WTC11 (cell line): ENCODE data around the gene AQP7. TPM values are rescaled to one million over a fixed set of nuclear protein-coding genes. Genes with fewer than 3 reads are reported as not detected.
A peak's percentile ranks its signal among the peaks of the same experiment; 100 is the strongest.

Experiments
- ATAC-seq: fragments of 200-7000 bp; cut with Tn5 transposase; 2 replicates; pipeline ENCODE4 v1.10.0; 2021; ENCODE audit warnings: mild to moderate bottlenecking, moderate library complexity
- CTCF ChIA-PET: fragments of 300-600 bp; sonication (Branson Sonifier 250); formaldehyde crosslinking; loops from one replicate; lab custom pipeline; 2021; ENCODE audit warnings: antibody characterized with exemption; lab: Charles Lee
- POLR2A ChIA-PET: fragments of 350-600 bp; sonication (Branson Sonifier 250); formaldehyde crosslinking; loops from one replicate; lab custom pipeline; 2021; ENCODE audit warnings: antibody characterized with exemption; lab: Charles Lee
- DNase-seq: peaks from one replicate; pipeline ENCODE4 v3.0.0; 2021; ENCODE audit warnings: low spot score
- H3K27ac Mint-ChIP-seq: 2 replicates; pipeline ENCODE4 v1.8.0; 2021; ENCODE audit warnings: mixed read lengths
- H3K27me3 Mint-ChIP-seq: 2 replicates; pipeline ENCODE4 v1.8.0; 2021; ENCODE audit warnings: low read depth, mild to moderate bottlenecking, moderate library complexity, mixed read lengths
- H3K36me3 Mint-ChIP-seq: 2 replicates; pipeline ENCODE4 v1.8.0; 2021; ENCODE audit warnings: mixed read lengths
- H3K4me1 Mint-ChIP-seq: 2 replicates; pipeline ENCODE4 v1.8.0; 2022; ENCODE audit warnings: mixed read lengths
- H3K4me3 Mint-ChIP-seq: 2 replicates; pipeline ENCODE4 v1.8.0; 2021; ENCODE audit warnings: mild to moderate bottlenecking, moderate library complexity, mixed read lengths
- H3K9me3 Mint-ChIP-seq: 2 replicates; pipeline ENCODE4 v1.8.0; 2021; ENCODE audit warnings: mixed read lengths
- CBFB ChIP-seq: sonication (generic); formaldehyde crosslinking; IDR thresholded peaks from 2 replicates; pipeline ENCODE4 v1.8.1; 2022; ENCODE audit warnings: mild to moderate bottlenecking, low read depth, missing genetic modification reagents
- CREB1 ChIP-seq: sonication (generic); formaldehyde crosslinking; IDR thresholded peaks from 2 replicates; pipeline ENCODE4 v1.8.0; 2023; ENCODE audit warnings: mild to moderate bottlenecking, missing genetic modification reagents
- MXD4 ChIP-seq: fragments of 250-450 bp; sonication (Bioruptor Pico); IDR thresholded peaks from 2 replicates; pipeline ENCODE4 v1.8.0; 2021; ENCODE audit warnings: mild to moderate bottlenecking, moderate library complexity, borderline replicate concordance
- NR2C2 ChIP-seq: sonication (generic); formaldehyde crosslinking; IDR thresholded peaks from 2 replicates; pipeline ENCODE4 v1.8.0; 2022; ENCODE audit warnings: mild to moderate bottlenecking, missing genetic modification reagents
- SOX15 ChIP-seq: fragments of 250-450 bp; sonication (Bioruptor Pico); IDR thresholded peaks from 2 replicates; pipeline ENCODE4 v1.9.0; 2021; ENCODE audit warnings: mild to moderate bottlenecking
- TEAD4 ChIP-seq: sonication (generic); formaldehyde crosslinking; IDR thresholded peaks from 2 replicates; pipeline ENCODE4 v1.8.0; 2022; ENCODE audit warnings: mild to moderate bottlenecking, missing genetic modification reagents
- ZNF138 ChIP-seq: sonication (generic); formaldehyde crosslinking; conservative IDR thresholded peaks from 2 replicates; pipeline ENCODE4 v1.8.1; 2022; ENCODE audit warnings: mild to moderate bottlenecking, moderate library complexity, missing genetic modification reagents
- ZNF263 ChIP-seq: sonication (generic); formaldehyde crosslinking; IDR thresholded peaks from 2 replicates; pipeline ENCODE4 v1.8.1; 2022; ENCODE audit warnings: low read depth, mild to moderate bottlenecking, moderate library complexity, missing genetic modification reagents
- ZNF317 ChIP-seq: sonication (generic); formaldehyde crosslinking; IDR thresholded peaks from 2 replicates; pipeline ENCODE4 v1.8.1; 2023; ENCODE audit warnings: low read depth, mild to moderate bottlenecking, moderate library complexity, missing genetic modification reagents, borderline replicate concordance
- ZNF671 ChIP-seq: fragments of 250-450 bp; sonication (Bioruptor Pico); IDR thresholded peaks from 2 replicates; pipeline ENCODE4 v1.8.0; 2021; ENCODE audit warnings: mild to moderate bottlenecking
- total RNA-seq: library from RNA; stranded (reverse); gene quantifications from 3 replicates; pipeline ENCODE4 v1.2.3, GENCODE V29; 2021
- TF ChIP-seq, protein P1 (sequence below): sonication (generic); formaldehyde crosslinking; IDR thresholded peaks from 2 replicates; pipeline ENCODE4 v1.8.1; 2023; ENCODE audit warnings: mild to moderate bottlenecking, moderate library complexity, missing genetic modification reagents
- TF ChIP-seq, protein P2 (sequence below): fragments of 200-600 bp; IDR thresholded peaks from 2 replicates; pipeline ENCODE4 v1.8.0; 2022; ENCODE audit warnings: antibody characterized with exemption
- TF ChIP-seq, protein P3 (sequence below): fragments of 250-450 bp; sonication (Bioruptor Pico); IDR thresholded peaks from 2 replicates; pipeline ENCODE4 v1.9.0; 2021; ENCODE audit warnings: moderate library complexity, mild to moderate bottlenecking, inconsistent platforms, borderline replicate concordance
- TF ChIP-seq, protein P4 (sequence below): sonication (generic); formaldehyde crosslinking; IDR thresholded peaks from 2 replicates; pipeline ENCODE4 v1.8.0; 2023; ENCODE audit warnings: missing genetic modification reagents, mild to moderate bottlenecking, borderline replicate concordance
- TF ChIP-seq, protein P5 (sequence below): sonication (generic); formaldehyde crosslinking; IDR thresholded peaks from 2 replicates; pipeline ENCODE4 v1.8.0; 2022; ENCODE audit warnings: mild to moderate bottlenecking, missing genetic modification reagents
- TF ChIP-seq, protein P6 (sequence below): sonication (generic); formaldehyde crosslinking; conservative IDR thresholded peaks from 2 replicates; pipeline ENCODE4 v1.8.1; 2023; ENCODE audit warnings: mild to moderate bottlenecking, low read depth, missing genetic modification reagents, moderate library complexity

The AQP7 gene
- total RNA-seq, 1 experiment from 2014 or later: 0.17 TPM

DNA sequence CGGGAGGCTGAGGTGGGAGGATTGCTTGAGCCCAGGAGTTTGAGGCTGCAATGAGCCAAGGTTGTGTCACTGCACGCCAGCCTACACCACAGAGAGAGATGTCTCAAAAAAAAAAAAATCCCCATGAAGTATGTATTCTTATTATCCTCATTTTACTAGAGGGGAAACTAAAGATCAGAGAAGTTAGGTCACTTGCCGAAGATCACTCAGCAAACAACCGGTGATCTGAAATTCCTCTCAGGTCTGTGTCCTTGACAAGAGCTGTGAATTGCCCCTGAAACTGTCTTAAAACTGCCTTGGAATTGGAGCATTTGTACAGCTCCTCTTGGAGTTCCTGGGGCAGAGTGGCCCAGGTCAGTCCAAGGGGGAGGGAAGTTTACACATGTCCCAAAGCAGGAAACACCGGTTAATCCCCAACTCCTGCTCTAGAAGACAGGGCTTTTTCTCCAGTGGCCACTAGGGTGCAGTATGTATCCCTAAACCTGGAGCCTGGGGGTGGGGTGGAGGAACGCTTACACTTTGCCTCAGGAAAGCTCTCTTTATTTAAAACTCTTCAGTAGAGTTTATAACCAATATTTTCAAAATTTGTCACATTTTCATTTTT lies 27.6 kb downstream of the AQP7 start:
- Mint-ChIP-seq H3K9me3 (no peaks in the 10 kb centered on the region), H3K27ac (peak overlapping the region; percentile 65), H3K4me3 (peak overlapping the region; percentile 52), H3K27me3 (no peaks in the 10 kb centered on the region), H3K4me1 (peaks cover 31% of the 10 kb centered on the region), H3K36me3 (peaks cover 5% of the 10 kb centered on the region; the same call in 1 of the 2 replicates)
- DNase-seq: peak; percentile 81
- POLR2A ChIA-PET: interaction anchor here (0.7 to 1.4 kb wide), 5 partner anchors 59 to 143 kb away, joined by 3 to 5 read pairs (median 4); partner anchors contain the start of genes AQP3 and NOL6
- peak; percentile 87 for ATAC-seq
- TF ChIP-seq ZNF138 (CRISPR knock-in tag): no peak
- TF ChIP-seq, protein P1, sequence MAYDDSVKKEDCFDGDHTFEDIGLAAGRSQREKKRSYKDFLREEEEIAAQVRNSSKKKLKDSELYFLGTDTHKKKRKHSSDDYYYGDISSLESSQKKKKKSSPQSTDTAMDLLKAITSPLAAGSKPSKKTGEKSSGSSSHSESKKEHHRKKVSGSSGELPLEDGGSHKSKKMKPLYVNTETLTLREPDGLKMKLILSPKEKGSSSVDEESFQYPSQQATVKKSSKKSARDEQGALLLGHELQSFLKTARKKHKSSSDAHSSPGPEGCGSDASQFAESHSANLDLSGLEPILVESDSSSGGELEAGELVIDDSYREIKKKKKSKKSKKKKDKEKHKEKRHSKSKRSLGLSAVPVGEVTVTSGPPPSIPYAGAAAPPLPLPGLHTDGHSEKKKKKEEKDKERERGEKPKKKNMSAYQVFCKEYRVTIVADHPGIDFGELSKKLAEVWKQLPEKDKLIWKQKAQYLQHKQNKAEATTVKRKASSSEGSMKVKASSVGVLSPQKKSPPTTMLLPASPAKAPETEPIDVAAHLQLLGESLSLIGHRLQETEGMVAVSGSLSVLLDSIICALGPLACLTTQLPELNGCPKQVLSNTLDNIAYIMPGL (CRISPR knock-in tag): no peak
- TF ChIP-seq, protein P2, sequence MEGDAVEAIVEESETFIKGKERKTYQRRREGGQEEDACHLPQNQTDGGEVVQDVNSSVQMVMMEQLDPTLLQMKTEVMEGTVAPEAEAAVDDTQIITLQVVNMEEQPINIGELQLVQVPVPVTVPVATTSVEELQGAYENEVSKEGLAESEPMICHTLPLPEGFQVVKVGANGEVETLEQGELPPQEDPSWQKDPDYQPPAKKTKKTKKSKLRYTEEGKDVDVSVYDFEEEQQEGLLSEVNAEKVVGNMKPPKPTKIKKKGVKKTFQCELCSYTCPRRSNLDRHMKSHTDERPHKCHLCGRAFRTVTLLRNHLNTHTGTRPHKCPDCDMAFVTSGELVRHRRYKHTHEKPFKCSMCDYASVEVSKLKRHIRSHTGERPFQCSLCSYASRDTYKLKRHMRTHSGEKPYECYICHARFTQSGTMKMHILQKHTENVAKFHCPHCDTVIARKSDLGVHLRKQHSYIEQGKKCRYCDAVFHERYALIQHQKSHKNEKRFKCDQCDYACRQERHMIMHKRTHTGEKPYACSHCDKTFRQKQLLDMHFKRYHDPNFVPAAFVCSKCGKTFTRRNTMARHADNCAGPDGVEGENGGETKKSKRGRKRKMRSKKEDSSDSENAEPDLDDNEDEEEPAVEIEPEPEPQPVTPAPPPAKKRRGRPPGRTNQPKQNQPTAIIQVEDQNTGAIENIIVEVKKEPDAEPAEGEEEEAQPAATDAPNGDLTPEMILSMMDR: peak; percentile 71
- TF ChIP-seq, protein P3, sequence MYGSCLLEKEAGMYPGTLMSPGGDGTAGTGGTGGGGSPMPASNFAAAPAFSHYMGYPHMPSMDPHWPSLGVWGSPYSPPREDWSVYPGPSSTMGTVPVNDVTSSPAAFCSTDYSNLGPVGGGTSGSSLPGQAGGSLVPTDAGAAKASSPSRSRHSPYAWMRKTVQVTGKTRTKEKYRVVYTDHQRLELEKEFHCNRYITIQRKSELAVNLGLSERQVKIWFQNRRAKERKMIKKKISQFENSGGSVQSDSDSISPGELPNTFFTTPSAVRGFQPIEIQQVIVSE (CRISPR knock-in tag): no peak
- TF ChIP-seq CREB1 (CRISPR knock-in tag): no peak
- CTCF ChIA-PET: interaction anchor here (0.6 to 6.4 kb wide), 38 partner anchors 9 to 404 kb away, joined by 3 to 110 read pairs (median 5); partner anchors contain the start of genes ANKRD18B, AQP3 and NOL6

DNA sequence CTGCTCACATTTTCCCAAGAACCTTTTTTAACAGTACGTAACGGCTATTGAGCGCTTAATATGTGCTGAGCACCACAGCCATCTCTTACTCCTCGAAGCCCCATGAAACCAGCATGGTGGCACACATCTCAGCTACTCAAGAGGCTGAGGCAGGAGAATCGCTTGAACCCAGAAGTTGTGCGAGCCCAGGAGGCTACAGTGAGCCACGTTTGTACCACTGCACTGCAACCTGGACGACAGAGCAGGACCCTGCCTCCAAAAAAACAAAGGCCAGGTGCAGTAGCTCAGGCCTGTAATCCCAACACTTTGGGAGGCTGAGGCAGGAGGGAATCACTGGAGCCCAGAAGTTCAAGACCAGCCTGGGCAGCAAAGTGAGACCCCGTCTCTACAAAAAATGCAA lies 28.2 kb downstream of the AQP7 start:
- H3K27ac Mint-ChIP-seq: no peak overlapping the region
- peaks cover 31% of the 10 kb centered on the region for H3K4me1 Mint-ChIP-seq
- TF ChIP-seq, protein P4, sequence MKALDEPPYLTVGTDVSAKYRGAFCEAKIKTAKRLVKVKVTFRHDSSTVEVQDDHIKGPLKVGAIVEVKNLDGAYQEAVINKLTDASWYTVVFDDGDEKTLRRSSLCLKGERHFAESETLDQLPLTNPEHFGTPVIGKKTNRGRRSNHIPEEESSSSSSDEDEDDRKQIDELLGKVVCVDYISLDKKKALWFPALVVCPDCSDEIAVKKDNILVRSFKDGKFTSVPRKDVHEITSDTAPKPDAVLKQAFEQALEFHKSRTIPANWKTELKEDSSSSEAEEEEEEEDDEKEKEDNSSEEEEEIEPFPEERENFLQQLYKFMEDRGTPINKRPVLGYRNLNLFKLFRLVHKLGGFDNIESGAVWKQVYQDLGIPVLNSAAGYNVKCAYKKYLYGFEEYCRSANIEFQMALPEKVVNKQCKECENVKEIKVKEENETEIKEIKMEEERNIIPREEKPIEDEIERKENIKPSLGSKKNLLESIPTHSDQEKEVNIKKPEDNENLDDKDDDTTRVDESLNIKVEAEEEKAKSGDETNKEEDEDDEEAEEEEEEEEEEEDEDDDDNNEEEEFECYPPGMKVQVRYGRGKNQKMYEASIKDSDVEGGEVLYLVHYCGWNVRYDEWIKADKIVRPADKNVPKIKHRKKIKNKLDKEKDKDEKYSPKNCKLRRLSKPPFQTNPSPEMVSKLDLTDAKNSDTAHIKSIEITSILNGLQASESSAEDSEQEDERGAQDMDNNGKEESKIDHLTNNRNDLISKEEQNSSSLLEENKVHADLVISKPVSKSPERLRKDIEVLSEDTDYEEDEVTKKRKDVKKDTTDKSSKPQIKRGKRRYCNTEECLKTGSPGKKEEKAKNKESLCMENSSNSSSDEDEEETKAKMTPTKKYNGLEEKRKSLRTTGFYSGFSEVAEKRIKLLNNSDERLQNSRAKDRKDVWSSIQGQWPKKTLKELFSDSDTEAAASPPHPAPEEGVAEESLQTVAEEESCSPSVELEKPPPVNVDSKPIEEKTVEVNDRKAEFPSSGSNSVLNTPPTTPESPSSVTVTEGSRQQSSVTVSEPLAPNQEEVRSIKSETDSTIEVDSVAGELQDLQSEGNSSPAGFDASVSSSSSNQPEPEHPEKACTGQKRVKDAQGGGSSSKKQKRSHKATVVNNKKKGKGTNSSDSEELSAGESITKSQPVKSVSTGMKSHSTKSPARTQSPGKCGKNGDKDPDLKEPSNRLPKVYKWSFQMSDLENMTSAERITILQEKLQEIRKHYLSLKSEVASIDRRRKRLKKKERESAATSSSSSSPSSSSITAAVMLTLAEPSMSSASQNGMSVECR (CRISPR knock-in tag): no peak
- TF ChIP-seq ZNF317 (CRISPR knock-in tag) (no peak), ZNF671 (CRISPR knock-in tag) (no peak)
- TF ChIP-seq, protein P5, sequence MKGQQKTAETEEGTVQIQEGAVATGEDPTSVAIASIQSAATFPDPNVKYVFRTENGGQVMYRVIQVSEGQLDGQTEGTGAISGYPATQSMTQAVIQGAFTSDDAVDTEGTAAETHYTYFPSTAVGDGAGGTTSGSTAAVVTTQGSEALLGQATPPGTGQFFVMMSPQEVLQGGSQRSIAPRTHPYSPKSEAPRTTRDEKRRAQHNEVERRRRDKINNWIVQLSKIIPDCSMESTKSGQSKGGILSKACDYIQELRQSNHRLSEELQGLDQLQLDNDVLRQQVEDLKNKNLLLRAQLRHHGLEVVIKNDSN: no peak
- no peak for DNase-seq
- H3K9me3 Mint-ChIP-seq: no peaks in the 10 kb centered on the region
- H3K36me3 Mint-ChIP-seq: peaks cover 5% of the 10 kb centered on the region; the same call in 1 of the 2 replicates
- no peak for ATAC-seq
- ChIA-PET CTCF (interaction anchor here (0.6 to 6.4 kb wide), 24 partner anchors 8 to 357 kb away, joined by 3 to 110 read pairs (median 6); partner anchors contain the start of genes ANKRD18B, AQP3 and NOL6), POLR2A (no interaction called here)
- H3K27me3 Mint-ChIP-seq: no peaks in the 10 kb centered on the region
- H3K4me3 Mint-ChIP-seq: no peak overlapping the region

DNA sequence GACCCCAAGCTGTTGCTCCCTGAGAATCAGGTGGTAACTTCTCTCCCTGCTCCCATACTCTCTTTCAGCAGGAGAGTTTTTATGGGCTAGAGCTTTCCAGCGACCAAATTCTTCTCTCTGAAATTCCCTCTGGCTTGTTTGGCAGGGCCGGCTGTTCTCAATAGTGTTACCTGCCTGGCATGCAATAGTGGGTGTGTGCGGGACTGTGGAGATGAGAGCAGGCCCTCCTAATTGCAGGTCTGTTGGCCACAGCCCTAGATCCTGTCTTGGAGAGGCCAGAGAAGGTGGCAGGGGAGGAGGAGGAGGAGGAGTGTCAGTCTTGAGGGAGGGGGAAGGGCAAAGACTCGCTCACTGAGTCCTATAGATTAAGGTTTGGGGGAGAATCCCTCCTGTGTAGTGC lies 29.5 kb downstream of the AQP7 start:
- H3K27ac Mint-ChIP-seq: no peak overlapping the region
- H3K4me3 Mint-ChIP-seq: no peak overlapping the region
- no peaks in the 10 kb centered on the region for H3K27me3 Mint-ChIP-seq
- ChIA-PET POLR2A (interaction anchor here (0.6 to 1.0 kb wide), 2 partner anchors 37 to 83 kb away, joined by 3 read pairs; partner anchors contain the start of gene NFX1), CTCF (interaction anchor here (0.6 to 6.4 kb wide), 10 partner anchors 18 to 758 kb away, joined by 3 to 110 read pairs (median 39); partner anchors contain the start of genes AQP3 and NOL6)
- H3K36me3 Mint-ChIP-seq: peaks cover 5% of the 10 kb centered on the region; the same call in 1 of the 2 replicates
- no peaks in the 10 kb centered on the region for H3K9me3 Mint-ChIP-seq
- ATAC-seq (no peak), DNase-seq (no peak)
- peaks cover 31% of the 10 kb centered on the region for H3K4me1 Mint-ChIP-seq
- no peak for TF ChIP-seq MXD4 (CRISPR knock-in tag)
- TF ChIP-seq, protein P3 (CRISPR knock-in tag): no peak
- TF ChIP-seq ZNF263: no peak
- TF ChIP-seq NR2C2 (CRISPR knock-in tag): no peak
- TF ChIP-seq CBFB (CRISPR knock-in tag): no peak
- TF ChIP-seq ZNF317 (CRISPR knock-in tag): no peak
- TF ChIP-seq, protein P6, sequence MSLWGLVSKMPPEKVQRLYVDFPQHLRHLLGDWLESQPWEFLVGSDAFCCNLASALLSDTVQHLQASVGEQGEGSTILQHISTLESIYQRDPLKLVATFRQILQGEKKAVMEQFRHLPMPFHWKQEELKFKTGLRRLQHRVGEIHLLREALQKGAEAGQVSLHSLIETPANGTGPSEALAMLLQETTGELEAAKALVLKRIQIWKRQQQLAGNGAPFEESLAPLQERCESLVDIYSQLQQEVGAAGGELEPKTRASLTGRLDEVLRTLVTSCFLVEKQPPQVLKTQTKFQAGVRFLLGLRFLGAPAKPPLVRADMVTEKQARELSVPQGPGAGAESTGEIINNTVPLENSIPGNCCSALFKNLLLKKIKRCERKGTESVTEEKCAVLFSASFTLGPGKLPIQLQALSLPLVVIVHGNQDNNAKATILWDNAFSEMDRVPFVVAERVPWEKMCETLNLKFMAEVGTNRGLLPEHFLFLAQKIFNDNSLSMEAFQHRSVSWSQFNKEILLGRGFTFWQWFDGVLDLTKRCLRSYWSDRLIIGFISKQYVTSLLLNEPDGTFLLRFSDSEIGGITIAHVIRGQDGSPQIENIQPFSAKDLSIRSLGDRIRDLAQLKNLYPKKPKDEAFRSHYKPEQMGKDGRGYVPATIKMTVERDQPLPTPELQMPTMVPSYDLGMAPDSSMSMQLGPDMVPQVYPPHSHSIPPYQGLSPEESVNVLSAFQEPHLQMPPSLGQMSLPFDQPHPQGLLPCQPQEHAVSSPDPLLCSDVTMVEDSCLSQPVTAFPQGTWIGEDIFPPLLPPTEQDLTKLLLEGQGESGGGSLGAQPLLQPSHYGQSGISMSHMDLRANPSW: no peak
- no peak for TF ChIP-seq TEAD4 (CRISPR knock-in tag)
- no peak for TF ChIP-seq SOX15
